WTC11 (cell line): ENCODE results near the gene RMDN3.

Experiments
- FOXK1 ChIP-seq: sonication (generic); formaldehyde crosslinking; IDR thresholded peaks from 2 replicates; pipeline ENCODE4 v1.8.0; 2022; ENCODE audit warnings: mild to moderate bottlenecking, moderate library complexity, missing genetic modification reagents
- TF ChIP-seq, protein P1 (sequence below): fragments of 200-600 bp; IDR thresholded peaks from 2 replicates; pipeline ENCODE4 v1.8.0; 2022; ENCODE audit warnings: antibody characterized with exemption

DNA sequence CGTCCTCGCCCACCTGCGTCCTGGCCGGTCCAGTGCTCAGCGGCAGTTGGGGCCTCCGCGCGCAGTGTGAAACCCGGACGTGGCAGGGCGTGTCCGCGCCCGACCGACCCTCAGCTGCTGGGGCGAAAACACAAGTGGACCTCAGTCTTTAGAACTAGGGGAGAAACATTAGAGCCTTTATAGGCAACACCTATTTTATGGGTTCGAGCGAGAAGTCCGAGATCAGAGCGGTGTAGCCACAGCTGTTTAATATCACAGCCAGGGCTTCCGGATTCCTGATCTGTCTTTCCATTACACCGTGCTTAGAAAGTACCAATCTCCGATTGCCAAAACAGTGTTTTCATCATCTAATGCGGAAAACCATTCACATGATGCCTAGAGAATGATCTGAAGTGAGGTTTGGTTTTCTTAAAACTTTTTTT, 59.6 kb downstream of the RMDN3 start:
- TF ChIP-seq FOXK1 (CRISPR knock-in tag): no peak
- TF ChIP-seq, protein P1, sequence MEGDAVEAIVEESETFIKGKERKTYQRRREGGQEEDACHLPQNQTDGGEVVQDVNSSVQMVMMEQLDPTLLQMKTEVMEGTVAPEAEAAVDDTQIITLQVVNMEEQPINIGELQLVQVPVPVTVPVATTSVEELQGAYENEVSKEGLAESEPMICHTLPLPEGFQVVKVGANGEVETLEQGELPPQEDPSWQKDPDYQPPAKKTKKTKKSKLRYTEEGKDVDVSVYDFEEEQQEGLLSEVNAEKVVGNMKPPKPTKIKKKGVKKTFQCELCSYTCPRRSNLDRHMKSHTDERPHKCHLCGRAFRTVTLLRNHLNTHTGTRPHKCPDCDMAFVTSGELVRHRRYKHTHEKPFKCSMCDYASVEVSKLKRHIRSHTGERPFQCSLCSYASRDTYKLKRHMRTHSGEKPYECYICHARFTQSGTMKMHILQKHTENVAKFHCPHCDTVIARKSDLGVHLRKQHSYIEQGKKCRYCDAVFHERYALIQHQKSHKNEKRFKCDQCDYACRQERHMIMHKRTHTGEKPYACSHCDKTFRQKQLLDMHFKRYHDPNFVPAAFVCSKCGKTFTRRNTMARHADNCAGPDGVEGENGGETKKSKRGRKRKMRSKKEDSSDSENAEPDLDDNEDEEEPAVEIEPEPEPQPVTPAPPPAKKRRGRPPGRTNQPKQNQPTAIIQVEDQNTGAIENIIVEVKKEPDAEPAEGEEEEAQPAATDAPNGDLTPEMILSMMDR: no peak
